Measurements from ENCODE around the gene CDH11.

Gene CDH11

GRCh38 chr16:65021852-65022595, 99.8 kb downstream of the CDH11 start:
- no peak for TF ChIP-seq CTCF (conservative IDR thresholded peaks at IDR 0.05; ENCODE audit: low read depth, low read length)
- H3K4me3 ChIP-seq (ENCODE audit: low read length) = no peak overlapping the region
- DNase-seq (ENCODE audit: low read depth) = no peak

- no peak overlapping the region for H3K4me3 ChIP-seq (ENCODE audit: low read length)
- no peak for TF ChIP-seq CTCF (conservative IDR thresholded peaks at IDR 0.05; ENCODE audit: low read depth, low read length)
- DNase-seq (ENCODE audit: low read depth) = no peak
Observed at GRCh38 chr16:65016754-65017153, 105.1 kb downstream of the CDH11 start.

- H3K4me3 ChIP-seq (ENCODE audit: low read length) = no peak overlapping the region
- no peak for DNase-seq (ENCODE audit: low read depth)
- no peak for TF ChIP-seq CTCF (conservative IDR thresholded peaks at IDR 0.05; ENCODE audit: low read depth, low read length)
Observed at GRCh38 chr16:65015599-65015998, 106.3 kb downstream of the CDH11 start.

GRCh38 chr16:65012357-65012756, 109.5 kb downstream of the CDH11 start:
- H3K4me3 ChIP-seq (ENCODE audit: low read length) = no peak overlapping the region
- no peak for DNase-seq (ENCODE audit: low read depth)
- TF ChIP-seq CTCF (conservative IDR thresholded peaks at IDR 0.05; ENCODE audit: low read depth, low read length) = no peak

- no peak for DNase-seq (ENCODE audit: low read depth)
- no peak overlapping the region for H3K4me3 ChIP-seq (ENCODE audit: low read length)
- no peak for TF ChIP-seq CTCF (conservative IDR thresholded peaks at IDR 0.05; ENCODE audit: low read depth, low read length)
Observed at GRCh38 chr16:65010125-65010524, 111.7 kb downstream of the CDH11 start.

GRCh38 chr16:65005696-65006095, 116.2 kb downstream of the CDH11 start:
- H3K4me3 ChIP-seq (ENCODE audit: low read length) = no peak overlapping the region
- no peak for DNase-seq (ENCODE audit: low read depth)
- no peak for TF ChIP-seq CTCF (conservative IDR thresholded peaks at IDR 0.05; ENCODE audit: low read depth, low read length)

- TF ChIP-seq CTCF (conservative IDR thresholded peaks at IDR 0.05; ENCODE audit: low read depth, low read length) = no peak
- no peak for DNase-seq (ENCODE audit: low read depth)
- no peak overlapping the region for H3K4me3 ChIP-seq (ENCODE audit: low read length)
Observed at GRCh38 chr16:65004570-65004969, 117.3 kb downstream of the CDH11 start.

All from retinal pigment epithelial cell (primary cell).